GM19351 (cell line): ENCODE results near the gene ADIG.
A peak's percentile ranks its signal among the peaks of the same experiment; 100 is the strongest.

Experiments
- ATAC-seq: cut with Tn5 transposase; IDR thresholded peaks from one replicate; pipeline ENCODE4 v1.9.1; 2021; ENCODE audit warnings: mild to moderate bottlenecking, moderate library complexity; ENCODE audit not compliant: unreplicated experiment

Gene ADIG

DNA sequence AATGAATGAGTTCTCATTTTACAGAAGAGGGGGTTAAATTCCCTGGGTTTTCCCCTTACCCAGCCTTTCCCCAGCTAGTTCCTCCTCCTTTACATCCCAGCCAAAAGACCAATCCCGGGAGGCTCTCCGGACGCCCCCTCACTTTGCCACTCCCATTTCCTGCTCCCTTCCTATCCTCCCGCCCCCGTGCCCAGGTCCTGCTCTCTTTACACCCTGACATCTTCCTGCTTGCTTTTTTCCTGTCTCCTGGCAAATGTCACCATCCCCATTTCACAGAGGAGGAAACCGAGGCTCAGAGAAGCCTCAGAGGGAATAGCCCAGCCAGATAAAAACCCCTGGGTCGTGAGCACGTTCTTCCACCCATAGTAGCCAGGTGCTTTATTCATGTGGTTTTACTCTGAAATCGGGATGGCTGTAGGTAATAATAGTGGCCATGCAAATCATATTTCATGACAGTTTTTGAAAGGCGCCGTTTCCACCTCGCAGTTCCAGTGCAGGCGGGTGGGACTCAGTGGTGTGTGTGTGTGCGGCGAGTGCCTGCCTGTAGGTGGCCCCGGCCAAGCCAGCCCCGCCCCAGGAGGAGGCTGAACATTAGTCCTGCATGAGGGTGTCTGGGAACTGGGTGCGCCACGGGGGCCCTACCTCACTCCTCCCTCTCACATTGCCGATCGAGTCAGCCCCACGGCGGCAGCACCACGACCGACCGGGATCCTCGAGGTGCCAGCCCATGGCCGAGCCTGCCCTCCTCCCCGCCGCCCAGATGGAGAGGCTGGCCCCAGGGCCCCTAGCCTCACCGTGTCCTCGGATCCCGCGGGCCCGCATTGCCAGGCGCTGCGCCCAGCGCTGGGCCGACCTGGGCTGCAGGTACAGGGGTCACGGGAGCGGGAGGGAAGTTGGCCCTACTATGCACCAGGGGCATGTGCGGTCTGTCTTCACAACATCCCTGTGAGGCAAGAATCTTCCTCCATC is 20.5 kb downstream of the ADIG start, which contains the start of gene ARHGAP40:
ARHGAP40 (plus strand) TSS at position 594 of the 969 bp plus-strand sequence.
- ATAC-seq = peak; percentile 62

DNA sequence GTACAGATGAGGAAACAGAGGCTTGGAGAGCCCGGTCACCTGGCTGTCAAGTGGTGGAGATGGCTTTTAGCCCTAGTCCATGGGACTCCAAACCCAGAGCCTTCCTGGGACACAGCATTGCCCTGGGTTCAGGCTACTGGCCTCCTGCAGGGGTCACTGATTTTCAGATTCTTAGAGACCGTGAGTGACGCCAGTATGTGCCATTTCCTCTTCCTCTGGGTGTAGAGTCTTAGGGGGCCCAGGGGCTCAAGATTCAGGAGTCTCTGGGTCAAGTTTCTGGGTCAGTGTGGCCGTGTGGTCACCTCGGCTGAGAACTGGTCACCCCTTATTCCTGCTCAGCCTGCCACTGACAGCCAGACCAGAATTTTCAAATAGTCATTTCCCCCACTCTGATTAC is 21.2 kb downstream of the ADIG start:
- ATAC-seq = no peak

DNA sequence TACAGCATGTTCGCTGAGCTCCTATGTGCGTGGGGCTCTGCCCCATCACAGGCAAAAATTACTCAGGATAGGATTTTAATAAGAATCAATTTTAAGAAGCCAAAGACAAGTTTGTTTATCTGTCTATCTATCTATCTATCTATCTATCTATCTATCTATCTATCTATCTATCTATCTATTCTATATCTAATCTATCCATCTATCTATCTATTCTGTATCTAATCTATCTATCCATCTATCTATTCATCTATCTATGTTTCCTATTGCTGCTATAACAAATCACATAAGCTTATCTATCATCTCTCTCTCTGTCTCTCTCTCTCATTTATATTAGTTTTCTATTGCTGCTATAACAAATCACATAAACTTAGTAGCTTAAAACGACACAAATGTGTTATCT is 22.3 kb downstream of the ADIG start:
- ATAC-seq = no peak

DNA sequence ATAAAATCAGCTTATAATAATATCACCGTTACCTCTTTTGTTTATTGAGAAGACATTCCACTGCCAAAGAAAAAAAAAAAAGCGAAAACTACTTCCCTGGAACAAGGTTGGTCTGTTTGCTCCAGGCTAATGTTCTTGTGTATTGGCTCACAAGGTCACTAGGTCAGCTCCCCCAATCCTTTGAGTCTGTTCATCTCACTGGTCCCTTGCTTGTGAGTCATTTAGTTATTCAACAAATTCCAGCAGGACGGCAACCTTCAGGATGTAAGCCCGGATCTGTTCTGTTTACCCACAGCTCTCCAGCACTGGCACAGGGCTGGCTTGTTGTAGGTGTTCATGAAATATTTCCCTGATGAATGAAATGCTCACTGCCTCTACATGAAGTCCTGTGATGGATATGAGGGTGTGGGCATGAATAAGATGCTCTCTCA is 23.9 kb downstream of the ADIG start:
- no peak for ATAC-seq

DNA sequence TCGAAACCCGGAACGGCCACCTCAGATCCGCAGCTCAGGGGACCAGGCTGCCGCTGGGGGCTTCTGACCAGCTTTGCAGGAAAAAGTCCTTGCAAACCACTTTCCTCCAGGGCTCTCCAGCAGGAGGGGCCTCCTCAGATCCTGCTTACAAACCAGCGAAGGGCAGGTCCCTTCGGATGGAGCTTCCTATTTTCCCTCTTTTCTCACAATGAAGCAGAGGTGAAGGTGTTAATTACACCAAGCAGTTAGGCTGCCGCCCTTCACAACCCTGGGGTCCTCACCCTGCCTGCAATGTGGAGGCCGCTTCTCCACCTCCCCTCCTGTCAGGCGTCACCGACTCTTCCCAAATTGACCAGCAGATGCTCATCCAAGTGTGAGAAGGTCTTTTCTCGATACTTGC is 26.4 kb downstream of the ADIG start:
- ATAC-seq = no peak

DNA sequence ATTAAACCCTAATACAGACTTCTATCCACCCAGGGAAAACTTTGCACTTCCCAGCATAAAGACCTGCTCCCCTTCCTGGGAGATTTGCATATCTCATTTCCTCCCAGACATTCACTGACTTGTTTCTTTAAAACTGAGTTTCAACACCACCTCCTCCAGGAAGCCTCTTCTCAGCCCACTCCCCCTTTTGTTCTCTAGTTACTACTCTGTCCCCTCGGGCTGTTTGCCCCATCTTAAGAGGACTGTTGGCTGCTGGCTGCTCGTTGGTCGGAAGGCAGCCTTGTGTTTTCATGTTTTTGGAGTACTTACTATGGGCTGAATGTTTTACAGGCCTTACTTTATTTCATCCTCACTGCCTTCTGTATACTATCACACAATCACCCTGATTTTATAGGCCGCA is 27.2 kb downstream of the ADIG start:
- ATAC-seq = no peak

DNA sequence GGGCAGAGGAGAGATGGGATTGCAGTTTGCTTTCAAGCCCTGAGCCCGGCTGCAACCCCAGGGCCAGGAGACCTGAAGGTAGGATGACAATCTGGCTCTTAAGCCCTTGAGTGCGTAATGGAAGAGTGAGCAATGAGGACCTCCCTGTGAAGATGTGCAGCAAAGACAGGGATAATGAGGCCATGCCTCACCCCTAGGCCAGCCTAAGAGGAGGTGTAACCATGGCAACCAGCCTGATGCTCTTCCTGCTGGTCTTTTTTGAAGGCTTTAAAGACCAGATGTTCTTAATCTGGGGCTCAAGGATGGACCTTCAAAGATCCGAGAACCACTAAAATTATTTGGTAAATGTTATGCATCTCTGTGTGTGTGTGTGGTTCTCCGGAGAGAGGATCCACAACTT is 28.8 kb downstream of the ADIG start:
- ATAC-seq = no peak

DNA sequence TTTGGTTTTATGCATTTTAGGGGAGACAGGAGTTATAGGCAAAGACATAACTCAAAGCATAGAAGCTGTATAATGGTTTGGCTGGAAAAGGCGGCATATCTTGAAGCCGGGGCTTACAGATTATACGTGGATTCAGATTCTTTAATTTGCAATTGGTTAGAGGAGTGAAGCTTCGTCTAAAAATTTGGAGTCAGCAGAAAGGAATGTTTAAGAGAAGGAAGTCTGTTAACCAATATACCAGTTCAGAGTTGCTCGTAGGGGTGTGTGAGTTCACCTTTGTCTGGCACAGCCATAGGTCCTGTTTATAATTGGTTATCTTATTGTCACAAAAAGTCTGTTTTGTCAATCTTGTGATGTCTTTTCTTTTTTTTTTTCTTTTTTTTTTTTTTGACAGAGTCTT is 29.5 kb downstream of the ADIG start:
- no peak for ATAC-seq

DNA sequence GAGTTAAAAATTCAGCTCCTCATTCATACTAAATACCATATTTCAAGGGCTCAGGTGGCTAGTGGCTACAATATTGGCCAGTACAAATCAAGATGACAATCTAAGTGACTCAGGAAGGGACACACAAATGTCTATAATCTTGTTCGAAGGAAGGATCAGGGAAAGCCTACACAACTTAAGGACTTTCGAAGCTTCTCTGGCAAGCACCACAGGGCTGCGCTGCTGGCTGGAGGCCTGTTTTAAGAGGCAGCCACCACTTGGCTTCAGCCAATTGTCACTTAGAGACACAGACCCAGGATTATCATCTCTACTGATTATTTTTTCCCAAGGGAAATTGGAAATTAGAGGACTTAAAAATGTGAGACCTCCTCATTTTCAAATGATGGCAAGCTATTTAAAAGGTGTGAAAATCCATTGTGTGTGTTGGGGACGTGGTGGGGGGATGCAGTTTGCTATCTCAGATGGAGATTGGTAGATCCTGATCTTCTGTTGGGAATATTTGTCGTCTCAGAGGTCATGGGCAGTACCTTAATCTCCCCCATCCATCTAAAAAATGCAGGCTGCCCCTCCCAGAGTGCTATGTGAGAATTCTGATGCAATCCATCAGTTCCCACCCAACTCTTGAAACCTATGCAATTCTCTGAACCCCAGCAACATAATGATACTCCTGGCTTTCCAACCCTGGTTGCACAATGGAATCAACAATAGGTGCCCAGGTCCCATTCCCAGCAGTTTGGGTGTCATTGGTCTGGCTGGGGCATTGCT is 31.9 kb downstream of the ADIG start:
- ATAC-seq = no peak

DNA sequence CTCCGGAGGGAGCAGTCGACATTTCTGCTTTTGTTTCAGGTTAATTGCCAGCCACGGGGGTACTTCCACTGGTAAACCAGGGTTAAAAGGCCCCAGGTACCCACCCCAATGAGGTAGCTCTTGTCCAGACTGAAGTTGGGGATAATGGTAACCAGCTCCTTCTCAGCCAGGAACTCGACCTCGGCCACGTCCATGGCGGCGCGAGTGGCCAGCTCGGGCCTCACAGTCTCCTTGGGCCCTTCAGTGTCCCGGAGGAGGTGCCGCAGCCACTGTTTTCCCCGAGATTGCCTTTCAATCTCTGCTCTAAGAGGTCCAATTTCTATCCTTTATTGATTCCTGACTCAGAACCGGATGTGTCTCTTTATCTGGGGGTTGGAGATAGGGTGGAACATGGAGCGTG is 34.3 kb downstream of the ADIG start:
- ATAC-seq = no peak

DNA sequence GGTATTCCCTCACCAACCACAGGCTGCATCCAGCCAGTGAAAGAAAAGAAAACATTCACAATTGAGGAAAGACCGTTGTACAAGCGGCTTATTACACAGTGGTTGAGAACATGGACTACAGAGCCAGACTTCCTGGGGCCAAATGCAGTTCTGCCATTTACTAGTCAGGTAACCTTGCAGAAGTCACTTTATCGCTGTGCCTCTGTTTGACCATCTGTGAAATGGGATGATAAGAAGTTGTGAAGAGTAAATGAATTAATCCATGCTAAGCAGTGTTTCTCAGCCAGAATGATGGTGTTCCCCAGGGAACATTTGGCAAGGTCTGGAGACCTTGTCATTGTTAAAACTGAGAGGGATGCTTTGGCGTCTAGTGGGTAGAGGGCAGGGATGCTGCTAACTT is 35.5 kb downstream of the ADIG start:
- no peak for ATAC-seq

DNA sequence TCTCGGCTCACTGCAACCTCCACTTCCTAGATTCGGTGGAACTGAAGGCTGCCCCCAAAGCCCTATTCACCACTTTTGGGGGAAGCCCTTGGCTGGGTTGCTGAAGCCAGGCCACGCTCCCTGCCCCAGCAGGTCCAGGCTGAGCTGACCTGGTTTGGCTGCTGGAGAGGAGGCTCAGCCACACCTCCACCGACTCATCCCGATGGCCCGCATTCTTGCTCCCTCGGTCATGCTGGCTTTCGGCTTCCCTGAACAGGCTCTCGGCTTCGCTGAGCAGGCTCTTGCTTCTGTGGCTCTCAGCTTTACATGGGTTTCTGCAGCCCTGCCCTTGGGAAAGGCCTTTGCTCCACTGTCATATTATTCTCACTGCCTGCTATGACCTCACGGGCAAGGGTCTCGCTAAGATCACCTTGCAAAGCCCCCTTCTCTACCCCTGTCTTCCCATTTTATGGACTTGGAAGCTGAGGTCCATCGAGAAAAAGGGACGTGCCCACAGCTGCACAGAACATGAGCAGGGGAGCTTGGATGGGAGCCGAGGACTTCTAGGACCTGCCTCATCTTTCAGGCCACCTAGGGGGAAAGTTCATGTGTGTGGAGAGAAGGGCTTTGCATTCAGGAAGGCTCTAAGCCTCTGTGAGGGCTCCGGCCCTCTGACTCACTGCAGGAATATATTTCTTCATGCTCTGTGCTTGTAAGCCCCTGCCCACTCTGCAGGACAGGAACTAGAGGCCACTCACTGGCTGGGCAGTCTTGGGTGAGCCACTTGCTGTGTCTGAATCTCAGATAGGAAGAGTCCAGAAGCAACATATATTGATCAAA is 36.2 kb downstream of the ADIG start:
- no peak for ATAC-seq

DNA sequence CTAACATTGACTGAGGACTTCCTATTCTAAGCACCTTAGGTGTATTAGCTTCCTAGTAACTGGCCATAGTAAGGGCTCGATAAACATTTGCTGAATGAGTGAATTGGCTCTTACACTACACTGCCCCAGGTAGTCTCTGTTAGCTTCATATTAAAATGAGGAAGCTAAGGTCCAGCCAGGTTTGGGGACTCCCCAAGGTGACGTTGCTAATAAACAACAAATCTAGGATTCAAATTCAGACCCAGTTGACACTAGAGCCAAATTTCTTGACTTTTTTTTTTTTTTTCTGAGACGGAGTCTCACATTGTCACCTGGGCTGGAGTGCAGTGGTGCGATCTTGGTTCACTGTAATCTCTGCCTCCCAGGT is 36.8 kb downstream of the ADIG start:
- ATAC-seq = no peak

DNA sequence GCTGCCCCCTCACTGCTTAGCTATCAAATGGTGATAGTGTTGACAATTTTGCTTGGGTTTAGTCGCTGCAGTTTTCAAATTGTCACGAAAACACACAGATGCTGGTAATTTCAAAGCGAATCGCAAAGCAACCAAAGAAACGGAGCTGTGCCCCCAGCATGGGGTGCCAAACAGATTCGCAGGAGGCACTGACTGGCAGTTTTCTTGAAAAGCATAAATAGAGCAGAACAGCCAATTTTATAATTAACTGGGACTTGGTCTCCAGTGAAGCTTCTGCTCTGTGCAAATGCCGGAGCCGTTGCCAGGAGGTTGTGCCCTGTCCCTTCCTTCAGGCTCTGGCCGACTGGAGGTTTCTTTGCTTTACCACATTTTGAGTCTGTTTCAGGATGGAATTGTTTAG is 39.4 kb downstream of the ADIG start:
- no peak for ATAC-seq

DNA sequence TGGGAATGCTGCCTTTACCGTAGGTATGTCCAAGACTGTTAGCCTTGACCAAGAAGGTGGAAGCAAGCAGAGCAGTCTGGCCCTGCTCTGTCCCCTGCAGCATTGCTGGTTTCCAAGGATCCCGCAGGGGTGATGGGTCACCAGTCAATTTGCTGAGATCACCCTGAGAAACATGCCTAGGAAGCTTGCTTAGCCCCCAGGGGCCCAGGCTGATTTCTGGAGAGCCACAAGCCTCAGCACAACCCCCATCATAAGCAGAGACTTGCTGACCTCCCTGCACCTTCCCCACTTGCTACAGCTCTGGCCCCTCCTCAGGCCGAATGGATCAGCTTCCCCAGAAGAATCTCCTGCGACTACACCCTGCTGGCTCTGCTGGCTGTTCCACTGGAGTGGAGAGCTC is 42.1 kb downstream of the ADIG start:
- no peak for ATAC-seq

DNA sequence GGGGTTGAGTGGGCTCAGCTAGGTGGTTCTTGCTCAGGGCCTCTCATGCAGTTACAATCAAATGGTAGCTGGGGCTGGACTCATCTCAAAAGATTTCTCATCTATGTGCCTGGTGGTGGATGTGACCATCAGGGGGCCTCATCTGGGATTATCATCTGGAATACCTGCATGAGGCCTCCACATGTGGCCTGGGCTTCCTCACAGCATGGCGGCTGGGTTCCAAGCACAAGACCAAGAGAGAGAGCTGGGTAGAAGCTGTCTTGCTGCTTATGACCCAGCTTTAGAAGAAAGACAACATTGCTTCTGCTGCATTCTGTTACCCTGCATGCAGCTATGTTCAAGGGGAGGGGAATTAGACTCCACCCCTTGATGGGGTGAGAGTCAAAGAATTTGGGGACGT is 43.1 kb downstream of the ADIG start:
- ATAC-seq = no peak

DNA sequence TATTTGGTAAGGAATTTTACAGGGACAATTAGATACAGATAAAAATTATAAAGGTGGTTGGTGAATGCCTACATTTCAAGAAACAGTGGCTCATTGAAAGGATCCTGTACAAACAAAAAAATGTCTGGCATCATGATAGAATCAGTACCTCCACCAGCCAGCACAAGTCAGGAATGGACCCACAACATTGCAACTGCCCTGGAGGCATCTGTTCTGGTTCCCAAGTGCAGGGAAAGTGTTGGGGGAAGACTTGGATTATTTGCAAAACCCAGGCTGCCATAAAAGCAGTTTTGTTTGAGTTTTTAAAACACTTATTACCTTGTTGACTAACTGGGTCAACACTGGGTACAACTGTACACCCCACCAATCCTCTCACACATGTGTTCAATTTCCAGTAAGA is 44.9 kb downstream of the ADIG start:
- no peak for ATAC-seq

DNA sequence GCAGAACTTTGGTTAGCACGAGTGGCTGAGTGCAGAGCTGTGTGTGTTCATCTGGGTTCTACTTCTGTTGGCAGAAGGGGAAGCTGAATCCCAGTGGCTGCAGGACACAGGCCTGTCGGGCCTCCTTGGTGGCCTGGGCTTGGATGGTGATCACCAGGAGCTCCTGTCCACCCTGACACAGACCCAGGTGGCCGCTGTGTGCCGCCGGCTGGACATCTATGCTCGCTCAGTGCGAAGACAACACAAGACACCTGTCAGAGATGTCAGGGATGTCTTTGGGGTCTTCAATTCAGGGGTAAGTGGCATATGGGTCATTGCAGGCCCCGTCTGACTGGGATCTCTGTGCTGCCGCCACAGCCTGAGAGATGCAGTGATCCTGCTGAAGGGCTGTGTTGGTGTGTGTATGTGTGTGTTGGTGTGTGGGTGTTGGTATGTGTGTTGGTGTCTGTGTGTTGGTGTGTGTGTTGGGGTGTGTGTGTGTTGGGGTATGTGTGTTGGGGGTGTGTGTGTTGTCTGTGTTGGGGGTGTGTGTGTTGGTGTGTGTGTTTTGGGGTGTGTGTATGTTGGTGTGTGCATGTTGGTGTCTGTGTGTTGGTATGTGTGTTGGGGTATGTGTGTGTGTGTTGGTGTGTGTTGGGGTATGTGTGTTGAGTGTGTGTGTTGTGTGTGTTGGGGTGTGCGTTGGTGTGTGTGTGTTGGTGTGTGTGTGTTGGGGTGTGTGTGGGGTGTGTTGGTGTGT is 46.1 kb downstream of the ADIG start:
- ATAC-seq = no peak

DNA sequence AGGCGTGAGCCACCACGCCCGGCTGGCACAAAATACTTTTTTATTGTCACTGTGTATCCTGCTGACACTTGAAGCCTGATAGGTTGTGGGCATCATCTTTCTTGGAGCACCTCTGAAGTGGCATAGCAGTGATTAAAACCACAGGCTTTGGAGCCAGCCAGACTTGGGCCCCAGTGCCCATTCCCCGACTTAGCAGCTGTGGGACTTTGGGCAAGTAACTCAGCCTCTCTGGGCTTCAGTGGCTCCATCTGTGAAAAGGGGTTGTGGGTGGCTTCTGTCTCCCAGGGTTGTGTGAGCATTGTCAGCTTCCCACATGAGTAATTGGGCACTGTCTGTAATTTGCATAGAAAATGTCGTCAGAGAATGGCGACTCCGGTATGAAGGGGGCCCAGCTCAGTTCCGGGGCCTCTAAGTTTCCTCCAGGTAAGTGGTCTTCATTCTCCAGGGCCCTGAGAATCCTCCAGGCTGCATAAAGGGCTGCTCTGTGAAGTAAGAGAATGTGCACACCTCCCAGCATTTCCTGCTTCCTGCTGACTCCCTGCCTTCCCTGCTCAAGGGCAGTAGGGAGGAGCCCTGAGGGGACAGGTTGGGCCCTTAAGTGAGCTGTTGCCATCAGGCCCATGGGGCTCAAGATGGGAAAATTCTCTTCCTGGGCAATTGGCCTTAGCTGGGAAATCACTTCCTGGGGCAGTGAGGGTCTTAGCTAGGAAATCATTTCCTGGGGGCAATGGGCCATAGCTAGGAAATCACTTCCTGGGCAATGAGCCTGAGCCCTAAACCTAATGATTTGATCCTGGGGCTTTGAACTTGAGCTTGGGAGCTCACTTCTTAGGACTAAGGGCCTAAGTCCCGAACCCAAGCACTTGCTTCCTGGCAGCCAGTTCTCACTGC is 47.8 kb downstream of the ADIG start:
- ATAC-seq = no peak

DNA sequence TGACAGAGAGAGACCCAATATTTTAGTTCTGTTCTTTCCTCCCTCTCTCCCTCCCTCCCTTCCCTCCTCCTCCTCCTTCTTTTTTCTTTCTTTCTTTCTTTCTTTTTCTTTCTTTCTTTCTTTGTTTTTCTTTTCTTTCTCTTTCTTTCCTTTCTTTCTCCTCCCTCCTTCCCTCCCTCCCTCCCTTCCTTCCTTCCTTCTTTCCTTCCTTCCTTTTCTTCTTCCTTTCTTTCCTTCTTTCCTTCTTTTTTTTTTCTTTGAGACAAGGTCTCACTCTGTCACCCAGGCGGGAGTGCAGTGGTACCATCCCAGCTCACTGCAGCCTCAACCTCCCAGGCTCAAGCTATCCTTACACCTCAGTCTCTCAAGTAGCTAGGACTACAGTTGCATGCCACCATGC is 49.0 kb downstream of the ADIG start:
- no peak for ATAC-seq
